Memory B cell (primary cell): ENCODE results near the gene VWA5B2.

ENCODE experiments used
- ATAC-seq: fragments of 150-1000 bp; cut with Tn5 transposase; 2 replicates; pipeline ENCODE4 v1.10.0; 2021; ENCODE audit warnings: low read depth, mild to moderate bottlenecking, moderate library complexity
- DNase-seq, 2 donors: peaks; one replicate each; pipeline ENCODE4 v3.0.0; 2022; ENCODE audit warnings: low spot score in 2 of 2
- H3K27ac Mint-ChIP-seq: one replicate; pipeline ENCODE4 v1.8.0; 2022; ENCODE audit warnings: mild to moderate bottlenecking, moderate library complexity, mixed read lengths
- H3K27me3 Mint-ChIP-seq: one replicate; pipeline ENCODE4 v1.8.0; 2022; ENCODE audit warnings: mixed read lengths
- H3K36me3 Mint-ChIP-seq: one replicate; pipeline ENCODE4 v1.8.0; 2022; ENCODE audit warnings: mild to moderate bottlenecking, mixed read lengths
- H3K4me1 Mint-ChIP-seq: one replicate; pipeline ENCODE4 v1.8.0; 2022; ENCODE audit warnings: mixed read lengths
- H3K4me3 Mint-ChIP-seq: one replicate; pipeline ENCODE4 v1.8.0; 2022; ENCODE audit warnings: mild to moderate bottlenecking, moderate library complexity, mixed read lengths
- H3K9me3 Mint-ChIP-seq: one replicate; pipeline ENCODE4 v1.8.0; 2022; ENCODE audit warnings: mixed read lengths

Gene VWA5B2

GRCh38 chr3:184241447-184242296, 12.3 kb downstream of the VWA5B2 start:
- ATAC-seq, result peak; percentile 65
- peaks cover 2% of the 10 kb centered on the region for H3K27me3 Mint-ChIP-seq
- no peak for DNase-seq
- peaks cover 30% of the 10 kb centered on the region for H3K36me3 Mint-ChIP-seq
- H3K4me3 Mint-ChIP-seq, result peak overlapping the region; percentile 32
- H3K27ac Mint-ChIP-seq, result no peak overlapping the region
- H3K4me1 Mint-ChIP-seq, result peaks cover 8% of the 10 kb centered on the region
- H3K9me3 Mint-ChIP-seq, result peaks cover 2% of the 10 kb centered on the region

- H3K27me3 Mint-ChIP-seq, result peaks cover 2% of the 10 kb centered on the region
- no peak overlapping the region for H3K27ac Mint-ChIP-seq
- ATAC-seq (no peak), DNase-seq (no peak)
- no peak overlapping the region for H3K4me3 Mint-ChIP-seq
- H3K9me3 Mint-ChIP-seq, result peaks cover 2% of the 10 kb centered on the region
- H3K36me3 Mint-ChIP-seq, result peaks cover 30% of the 10 kb centered on the region
- peaks cover 8% of the 10 kb centered on the region for H3K4me1 Mint-ChIP-seq
These were observed 12.9 kb downstream of the VWA5B2 start for GRCh38 chr3:184242297-184242685.

GRCh38 chr3:184248454-184249411, 19.3 kb downstream of the VWA5B2 start, which contains the start of gene ALG3:
TSS of gene ALG3 (minus strand) at chr3:184248962. CDS start at chr3:184248940, 22 bp downstream.
- Mint-ChIP-seq H3K9me3 (no peaks in the 10 kb centered on the region), H3K4me1 (peaks cover 11% of the 10 kb centered on the region), H3K27ac (peak within 1 kb of the TSS; percentile 93), H3K36me3 (peaks cover 17% of the 10 kb centered on the region), H3K27me3 (no peaks in the 10 kb centered on the region), H3K4me3 (peak within 1 kb of the TSS; percentile 97)
- ATAC-seq, result peak; percentile 52
- DNase-seq, result peak; percentile 85 to 86

GRCh38 chr3:184249412-184250166, 20.2 kb downstream of the VWA5B2 start, which contains the start of gene EEF1AKMT4:
TSS of gene EEF1AKMT4 (plus strand) at chr3:184249672. CDS start at chr3:184249695, 23 bp downstream.
- no peaks in the 10 kb centered on the region for H3K9me3 Mint-ChIP-seq
- H3K27ac Mint-ChIP-seq, result peak within 1 kb of the TSS; percentile 93
- peaks cover 11% of the 10 kb centered on the region for H3K4me1 Mint-ChIP-seq
- DNase-seq, result peak; percentile 86 to 89
- peaks cover 12% of the 10 kb centered on the region for H3K36me3 Mint-ChIP-seq
- H3K27me3 Mint-ChIP-seq, result no peaks in the 10 kb centered on the region
- peak within 1 kb of the TSS; percentile 97 for H3K4me3 Mint-ChIP-seq
- ATAC-seq, result peak; percentile 81

GRCh38 chr3:184250167-184250828, 20.9 kb downstream of the VWA5B2 start:
- peaks cover 5% of the 10 kb centered on the region for H3K36me3 Mint-ChIP-seq
- peaks cover 11% of the 10 kb centered on the region for H3K4me1 Mint-ChIP-seq
- H3K9me3 Mint-ChIP-seq, result no peaks in the 10 kb centered on the region
- DNase-seq, result peak; percentile 90 to 92
- H3K4me3 Mint-ChIP-seq, result peak overlapping the region; percentile 97
- peak; percentile 67 for ATAC-seq
- no peaks in the 10 kb centered on the region for H3K27me3 Mint-ChIP-seq
- no peak overlapping the region for H3K27ac Mint-ChIP-seq

- Mint-ChIP-seq H3K4me1 (peaks cover 7% of the 10 kb centered on the region), H3K9me3 (no peaks in the 10 kb centered on the region), H3K27me3 (peaks cover 13% of the 10 kb centered on the region), H3K36me3 (peaks cover 6% of the 10 kb centered on the region), H3K4me3 (no peak overlapping the region), H3K27ac (no peak overlapping the region)
- ATAC-seq (no peak), DNase-seq (no peak)
These were observed 26.1 kb downstream of the VWA5B2 start for GRCh38 chr3:184255291-184256039.

- no peak for DNase-seq
- no peak overlapping the region for H3K27ac Mint-ChIP-seq
- H3K27me3 Mint-ChIP-seq, result peaks cover 19% of the 10 kb centered on the region
- peaks cover 15% of the 10 kb centered on the region for H3K4me1 Mint-ChIP-seq
- ATAC-seq, result no peak
- H3K4me3 Mint-ChIP-seq, result no peak overlapping the region
- peaks cover 6% of the 10 kb centered on the region for H3K36me3 Mint-ChIP-seq
- H3K9me3 Mint-ChIP-seq, result no peaks in the 10 kb centered on the region
These were observed 27.9 kb downstream of the VWA5B2 start for GRCh38 chr3:184257083-184257915.

- Mint-ChIP-seq H3K27ac (no peak overlapping the region), H3K4me1 (peaks cover 19% of the 10 kb centered on the region), H3K27me3 (peaks cover 24% of the 10 kb centered on the region), H3K36me3 (peaks cover 6% of the 10 kb centered on the region), H3K9me3 (no peaks in the 10 kb centered on the region), H3K4me3 (peak overlapping the region; percentile 78)
- ATAC-seq (no peak), DNase-seq (no peak)
These were observed 29.5 kb downstream of the VWA5B2 start for GRCh38 chr3:184258926-184259325.

- ATAC-seq, result no peak
- Mint-ChIP-seq H3K4me3 (peak overlapping the region; percentile 78), H3K4me1 (peaks cover 19% of the 10 kb centered on the region), H3K36me3 (peaks cover 6% of the 10 kb centered on the region), H3K27me3 (peaks cover 24% of the 10 kb centered on the region), H3K9me3 (no peaks in the 10 kb centered on the region), H3K27ac (no peak overlapping the region)
- DNase-seq, result no peak
These were observed 30.1 kb downstream of the VWA5B2 start for GRCh38 chr3:184259396-184259877.

GRCh38 chr3:184259878-184260723, 30.7 kb downstream of the VWA5B2 start:
- Mint-ChIP-seq H3K4me3 (peak overlapping the region; percentile 77), H3K36me3 (peaks cover 6% of the 10 kb centered on the region), H3K9me3 (no peaks in the 10 kb centered on the region), H3K27me3 (peaks cover 26% of the 10 kb centered on the region), H3K27ac (no peak overlapping the region), H3K4me1 (peaks cover 19% of the 10 kb centered on the region)
- DNase-seq (peak in 1 of 2 donors; percentile 50), ATAC-seq (peak; percentile 62)

- Mint-ChIP-seq H3K27ac (no peak overlapping the region), H3K4me3 (peak overlapping the region; percentile 77), H3K27me3 (peaks cover 26% of the 10 kb centered on the region), H3K4me1 (peaks cover 19% of the 10 kb centered on the region), H3K36me3 (peaks cover 6% of the 10 kb centered on the region), H3K9me3 (no peaks in the 10 kb centered on the region)
- DNase-seq, result no peak
- ATAC-seq, result no peak
These were observed 31.4 kb downstream of the VWA5B2 start for GRCh38 chr3:184260724-184261269.
